ENCODE results near the gene TMEM39B.

TMEM39B gene

GRCh38 chr1:32032275-32032615 is 40.5 kb upstream of the TMEM39B start:
- peaks cover 25 to 31% (median 26%) of the 10 kb centered on the region in 3 donors for H3K36me3 ChIP-seq
- no peak for TF ChIP-seq CTCF (IDR thresholded peaks at IDR 0.05)

GRCh38 chr1:32035119-32035518 is 37.6 kb upstream of the TMEM39B start:
- H3K27me3 ChIP-seq: no peaks in the 10 kb centered on the region
- H3K36me3 ChIP-seq: peaks cover 25 to 54% (median 31%) of the 10 kb centered on the region in 3 donors
- no peak for DNase-seq
- no peaks in the 10 kb centered on the region for H3K9me3 ChIP-seq
- H3K4me3 ChIP-seq: no peak overlapping the region
- no peak overlapping the region for H3K27ac ChIP-seq
- intact Hi-C loops (cut with DNase I; ENCODE audit: low total_unique reads): no loop called here
- peaks cover 0 to 26% (median 8%) of the 10 kb centered on the region in 4 donors for H3K4me1 ChIP-seq
- no peak for TF ChIP-seq CTCF (IDR thresholded peaks at IDR 0.05)

More at GRCh38 chr1:32032275-32032615, 40.5 kb upstream of the TMEM39B start:
- Histone ChIP-seq H3K9me3 (no peaks in the 10 kb centered on the region), H3K4me1 (peaks cover 0 to 32% (median 10%) of the 10 kb centered on the region in 4 donors), H3K4me3 (no peak overlapping the region), H3K27ac (peak overlapping the region; percentile 5 to 18), H3K27me3 (no peaks in the 10 kb centered on the region)
- DNase-seq: no peak
- intact Hi-C loops (cut with DNase I; ENCODE audit: low total_unique reads): no loop called here

GRCh38 chr1:32040711-32041110 is 32.0 kb upstream of the TMEM39B start:
- intact Hi-C loops (cut with DNase I; ENCODE audit: low total_unique reads): no loop called here

GRCh38 chr1:32042330-32042729 is 30.4 kb upstream of the TMEM39B start:
- Histone ChIP-seq H3K4me1 (no peaks in the 10 kb centered on the region), H3K27ac (no peak overlapping the region), H3K9me3 (no peaks in the 10 kb centered on the region), H3K4me3 (no peak overlapping the region), H3K36me3 (peaks cover 0 to 67% (median 26%) of the 10 kb centered on the region in 3 donors), H3K27me3 (no peaks in the 10 kb centered on the region)
- intact Hi-C loops (cut with DNase I; ENCODE audit: low total_unique reads): no loop called here
- DNase-seq: no peak
- no peak for TF ChIP-seq CTCF (IDR thresholded peaks at IDR 0.05)

More at GRCh38 chr1:32040711-32041110, 32.0 kb upstream of the TMEM39B start:
- DNase-seq: no peak
- Histone ChIP-seq H3K9me3 (no peaks in the 10 kb centered on the region), H3K4me1 (no peaks in the 10 kb centered on the region), H3K4me3 (no peak overlapping the region), H3K27ac (no peak overlapping the region), H3K36me3 (peaks cover 0 to 67% (median 10%) of the 10 kb centered on the region in 3 donors), H3K27me3 (no peaks in the 10 kb centered on the region)
- TF ChIP-seq CTCF (IDR thresholded peaks at IDR 0.05): no peak

GRCh38 chr1:32044234-32044633 is 28.5 kb upstream of the TMEM39B start:
- DNase-seq: no peak
- Histone ChIP-seq H3K36me3 (peaks cover 0 to 63% (median 45%) of the 10 kb centered on the region in 3 donors), H3K4me1 (no peaks in the 10 kb centered on the region), H3K27me3 (no peaks in the 10 kb centered on the region), H3K9me3 (no peaks in the 10 kb centered on the region), H3K27ac (no peak overlapping the region), H3K4me3 (no peak overlapping the region)
- no peak for TF ChIP-seq CTCF (IDR thresholded peaks at IDR 0.05)
- intact Hi-C loops (cut with DNase I; ENCODE audit: low total_unique reads): no loop called here

GRCh38 chr1:32045772-32046171 is 27.0 kb upstream of the TMEM39B start:
- no peak overlapping the region for H3K4me3 ChIP-seq
- H3K27me3 ChIP-seq: no peaks in the 10 kb centered on the region
- intact Hi-C loops (cut with DNase I; ENCODE audit: low total_unique reads): no loop called here
- DNase-seq: no peak
- no peak for TF ChIP-seq CTCF (IDR thresholded peaks at IDR 0.05)
- H3K27ac ChIP-seq: no peak overlapping the region
- H3K36me3 ChIP-seq: peaks cover 5 to 52% (median 47%) of the 10 kb centered on the region in 3 donors
- no peaks in the 10 kb centered on the region for H3K9me3 ChIP-seq
- H3K4me1 ChIP-seq: no peaks in the 10 kb centered on the region

All from tibial artery (tissue), 4 donors.